Neural progenitor cell (in vitro differentiated cells): ENCODE data around the gene TM2D3. TPM values are rescaled to one million over a fixed set of nuclear protein-coding genes. Genes with fewer than 3 reads are reported as not detected.

ENCODE experiments used
- DNase-seq: peaks from one replicate; pipeline ENCODE4 v3.0.0-alpha.2; 2016; ENCODE audit warnings: low spot score
- H2AFZ ChIP-seq: fragments of 200-600 bp; sonication (generic); replicated peaks from 2 replicates; pipeline ENCODE4 v1.6.1; 2016; ENCODE audit warnings: antibody characterized with exemption
- H3F3A ChIP-seq: fragments of 200-600 bp; sonication (generic); 2 replicates; pipeline ENCODE4 v1.6.1; 2016; ENCODE audit warnings: antibody characterized with exemption, low read depth
- H3K27ac ChIP-seq: fragments of 200-600 bp; sonication (generic); 2 replicates; pipeline ENCODE4 v1.5.1; 2016; ENCODE audit warnings: mild to moderate bottlenecking
- H3K27me3 ChIP-seq: fragments of 200-600 bp; sonication (generic); 2 replicates; pipeline ENCODE4 v1.6.1; 2016; ENCODE audit warnings: mild to moderate bottlenecking, moderate library complexity
- H3K36me3 ChIP-seq: fragments of 200-600 bp; sonication (generic); 2 replicates; pipeline ENCODE4 v1.5.1; 2016
- H3K4me1 ChIP-seq: fragments of 200-600 bp; sonication (generic); 2 replicates; pipeline ENCODE4 v1.6.1; 2016; ENCODE audit warnings: mixed run types
- H3K4me2 ChIP-seq: fragments of 200-600 bp; sonication (generic); 2 replicates; pipeline ENCODE4 v1.6.1; 2016
- H3K4me3 ChIP-seq: fragments of 200-600 bp; sonication (generic); 2 replicates; pipeline ENCODE4 v1.5.1; 2016
- H3K79me2 ChIP-seq: fragments of 200-600 bp; sonication (generic); 2 replicates; pipeline ENCODE4 v1.6.1; 2016; ENCODE audit warnings: low read depth
- H3K9ac ChIP-seq: fragments of 200-600 bp; sonication (generic); 2 replicates; pipeline ENCODE4 v1.6.1; 2016
- H3K9me3 ChIP-seq: fragments of 200-600 bp; sonication (generic); 2 replicates; pipeline ENCODE4 v1.5.1; 2016; ENCODE audit warnings: low read depth
- H4K20me1 ChIP-seq: fragments of 200-600 bp; sonication (generic); 2 replicates; pipeline ENCODE4 v1.6.1; 2016; ENCODE audit warnings: low read depth
- H3K27ac Mint-ChIP-seq: 3 replicates; pipeline ENCODE4 v1.8.0; 2021; ENCODE audit warnings: mixed read lengths
- H3K27me3 Mint-ChIP-seq: 2 replicates; pipeline ENCODE4 v1.8.0; 2022; ENCODE audit warnings: low read depth, mild to moderate bottlenecking, inconsistent platforms, moderate library complexity, mixed read lengths; ENCODE audit not compliant: insufficient read depth
- H3K36me3 Mint-ChIP-seq: 3 replicates; pipeline ENCODE4 v1.8.0; 2021; ENCODE audit warnings: mixed read lengths
- H3K4me1 Mint-ChIP-seq: 3 replicates; pipeline ENCODE4 v1.8.0; 2021; ENCODE audit warnings: mixed read lengths
- H3K4me3 Mint-ChIP-seq: 3 replicates; pipeline ENCODE4 v1.8.0; 2021; ENCODE audit warnings: mild to moderate bottlenecking, moderate library complexity, mixed read lengths
- H3K9me3 Mint-ChIP-seq: 3 replicates; pipeline ENCODE4 v1.8.0; 2020; ENCODE audit warnings: mixed read lengths
- EZH2 ChIP-seq: fragments of 200-600 bp; sonication (generic); IDR thresholded peaks from 2 replicates; pipeline ENCODE4 v1.6.1; 2017; ENCODE audit warnings: antibody characterized with exemption, mild to moderate bottlenecking, moderate library complexity
- EZH2phosphoT487 ChIP-seq: fragments of 200-600 bp; sonication (generic); IDR thresholded peaks from 2 replicates; pipeline ENCODE4 v1.6.1; 2017; ENCODE audit warnings: antibody characterized with exemption
- total RNA-seq: library from RNA; depleted of rRNA; stranded (reverse); fragments of >200 nt; gene quantifications from 2 replicates; pipeline ENCODE4 v1.2.3, GENCODE V29; 2015; ENCODE audit warnings: low replicate concordance
- TF ChIP-seq, protein P1 (sequence below): fragments of 200-600 bp; sonication (generic); IDR thresholded peaks from 2 replicates; pipeline ENCODE4 v1.5.1; 2017; ENCODE audit warnings: antibody characterized with exemption, mild to moderate bottlenecking

The TM2D3 gene
- total RNA-seq, 1 donor from 2014 or later, result 58.4 TPM

DNA sequence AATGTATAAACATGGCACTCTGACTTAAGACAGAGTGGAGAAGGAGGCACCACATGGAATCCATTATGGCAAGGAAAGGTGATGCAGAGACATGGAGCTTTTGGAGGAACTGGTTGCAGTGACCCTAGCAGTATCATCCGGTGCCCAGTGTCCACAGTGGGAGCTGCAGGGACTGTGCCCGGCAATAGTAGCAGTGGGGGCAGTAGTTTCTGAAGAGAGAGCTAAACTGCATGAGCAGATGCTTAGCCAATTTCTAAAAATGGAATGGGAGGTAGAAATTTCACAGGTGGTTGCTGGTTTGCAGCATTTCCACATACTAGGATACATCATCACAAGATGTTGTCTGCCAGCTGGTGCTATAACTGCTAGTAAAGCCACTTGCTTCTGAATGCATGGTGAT is 7.8 kb upstream of the TM2D3 start:
- Histone ChIP-seq H3K79me2 (no peaks in the 10 kb centered on the region), H3K9ac (no peak overlapping the region), H3K27ac (no peak overlapping the region), H3K4me2 (no peak overlapping the region), H3K4me1 (no peaks in the 10 kb centered on the region), H3K27me3 (no peaks in the 10 kb centered on the region), H3F3A (no peaks in the 10 kb centered on the region), H4K20me1 (no peaks in the 10 kb centered on the region), H2AFZ (no peak overlapping the region), H3K9me3 (no peaks in the 10 kb centered on the region), H3K4me3 (no peak overlapping the region), H3K36me3 (no peaks in the 10 kb centered on the region)
- TF ChIP-seq EZH2phosphoT487, result no peak
- TF ChIP-seq EZH2, result no peak
- TF ChIP-seq, protein P1, sequence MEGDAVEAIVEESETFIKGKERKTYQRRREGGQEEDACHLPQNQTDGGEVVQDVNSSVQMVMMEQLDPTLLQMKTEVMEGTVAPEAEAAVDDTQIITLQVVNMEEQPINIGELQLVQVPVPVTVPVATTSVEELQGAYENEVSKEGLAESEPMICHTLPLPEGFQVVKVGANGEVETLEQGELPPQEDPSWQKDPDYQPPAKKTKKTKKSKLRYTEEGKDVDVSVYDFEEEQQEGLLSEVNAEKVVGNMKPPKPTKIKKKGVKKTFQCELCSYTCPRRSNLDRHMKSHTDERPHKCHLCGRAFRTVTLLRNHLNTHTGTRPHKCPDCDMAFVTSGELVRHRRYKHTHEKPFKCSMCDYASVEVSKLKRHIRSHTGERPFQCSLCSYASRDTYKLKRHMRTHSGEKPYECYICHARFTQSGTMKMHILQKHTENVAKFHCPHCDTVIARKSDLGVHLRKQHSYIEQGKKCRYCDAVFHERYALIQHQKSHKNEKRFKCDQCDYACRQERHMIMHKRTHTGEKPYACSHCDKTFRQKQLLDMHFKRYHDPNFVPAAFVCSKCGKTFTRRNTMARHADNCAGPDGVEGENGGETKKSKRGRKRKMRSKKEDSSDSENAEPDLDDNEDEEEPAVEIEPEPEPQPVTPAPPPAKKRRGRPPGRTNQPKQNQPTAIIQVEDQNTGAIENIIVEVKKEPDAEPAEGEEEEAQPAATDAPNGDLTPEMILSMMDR, result no peak
- Mint-ChIP-seq H3K27me3 (no peaks in the 10 kb centered on the region), H3K4me3 (no peak overlapping the region), H3K9me3 (no peaks in the 10 kb centered on the region), H3K27ac (no peak overlapping the region), H3K4me1 (no peaks in the 10 kb centered on the region), H3K36me3 (no peaks in the 10 kb centered on the region)
- no peak for DNase-seq

DNA sequence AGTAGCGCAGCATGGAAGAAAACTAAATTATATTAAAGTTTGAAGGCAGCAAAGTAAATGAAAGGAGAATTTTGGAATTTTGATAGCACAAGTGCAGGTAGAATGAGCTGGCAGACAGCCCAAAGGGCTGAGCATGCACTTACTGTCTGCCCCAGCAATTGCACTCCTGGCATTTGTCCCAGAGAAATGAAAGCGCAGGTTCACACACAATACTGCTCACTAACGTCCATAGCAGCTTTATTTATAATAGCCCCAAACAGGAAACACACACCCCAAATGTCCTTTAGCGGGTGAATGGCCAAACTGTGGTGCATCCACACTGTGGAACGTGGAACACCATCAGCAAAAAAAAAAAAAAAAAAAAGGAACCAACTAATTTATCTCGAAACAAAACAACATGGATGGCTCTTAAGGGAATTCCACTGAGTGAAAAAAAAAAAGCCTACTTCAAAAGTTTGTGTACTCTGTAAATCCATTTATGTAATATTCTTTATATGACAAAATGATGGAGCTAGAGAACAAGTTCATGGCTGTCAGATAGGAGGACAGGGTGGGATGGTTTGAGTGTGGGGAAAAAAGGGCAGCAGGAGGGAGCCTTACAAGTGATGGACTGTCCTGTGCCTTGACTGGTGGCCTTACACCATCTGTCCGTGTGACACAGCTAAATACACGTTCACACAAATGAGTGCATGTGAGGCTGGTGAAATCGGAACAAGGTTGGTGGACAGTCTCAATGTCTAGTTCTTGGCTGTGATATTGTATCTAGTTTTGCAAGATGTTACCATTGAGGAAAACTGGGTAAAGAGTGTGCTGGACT is 6.0 kb upstream of the TM2D3 start:
- H3K4me1 ChIP-seq, result no peaks in the 10 kb centered on the region
- DNase-seq, result no peak
- Mint-ChIP-seq H3K4me1 (peaks cover 2% of the 10 kb centered on the region), H3K27me3 (no peaks in the 10 kb centered on the region), H3K27ac (no peak overlapping the region), H3K9me3 (no peaks in the 10 kb centered on the region), H3K36me3 (no peaks in the 10 kb centered on the region), H3K4me3 (no peak overlapping the region)
- no peak overlapping the region for H3K4me3 ChIP-seq
- no peak overlapping the region for H3K4me2 ChIP-seq
- H3F3A ChIP-seq, result peaks cover 3% of the 10 kb centered on the region
- H3K27ac ChIP-seq, result no peak overlapping the region
- no peaks in the 10 kb centered on the region for H3K79me2 ChIP-seq
- no peaks in the 10 kb centered on the region for H4K20me1 ChIP-seq
- H3K36me3 ChIP-seq, result no peaks in the 10 kb centered on the region
- no peak for TF ChIP-seq EZH2
- TF ChIP-seq, protein P1, result no peak
- TF ChIP-seq EZH2phosphoT487, result no peak
- no peaks in the 10 kb centered on the region for H3K27me3 ChIP-seq
- no peaks in the 10 kb centered on the region for H3K9me3 ChIP-seq
- no peak overlapping the region for H3K9ac ChIP-seq
- H2AFZ ChIP-seq, result no peak overlapping the region

DNA sequence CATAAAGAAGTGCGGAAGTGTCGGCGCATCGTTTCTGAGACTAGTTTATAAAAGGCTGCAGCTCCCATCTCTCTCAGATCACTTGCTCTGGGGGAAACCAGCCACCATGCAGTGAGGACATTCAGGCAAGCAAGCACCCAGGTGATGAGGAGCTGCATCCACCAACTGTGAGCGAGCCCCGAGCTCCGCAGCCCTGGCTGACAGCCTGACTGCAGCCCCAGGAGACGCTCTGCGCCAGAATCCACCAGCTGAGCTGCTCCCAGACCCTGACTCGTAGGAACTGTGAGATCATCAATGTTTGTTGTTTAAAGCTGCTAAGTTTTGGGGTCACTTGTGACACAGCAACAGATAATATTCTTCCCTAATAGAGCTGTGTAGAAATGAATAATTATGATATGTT is 5.0 kb upstream of the TM2D3 start:
- H3K27ac ChIP-seq, result no peak overlapping the region
- no peaks in the 10 kb centered on the region for H3K79me2 ChIP-seq
- Mint-ChIP-seq H3K27me3 (no peaks in the 10 kb centered on the region), H3K36me3 (no peaks in the 10 kb centered on the region), H3K9me3 (no peaks in the 10 kb centered on the region), H3K4me3 (no peak overlapping the region), H3K27ac (no peak overlapping the region), H3K4me1 (peaks cover 2% of the 10 kb centered on the region)
- no peak overlapping the region for H2AFZ ChIP-seq
- no peak for TF ChIP-seq EZH2
- TF ChIP-seq EZH2phosphoT487, result no peak
- TF ChIP-seq, protein P1, result no peak
- H3K27me3 ChIP-seq, result no peaks in the 10 kb centered on the region
- no peak overlapping the region for H3K4me2 ChIP-seq
- H3K4me1 ChIP-seq, result no peaks in the 10 kb centered on the region
- H3K4me3 ChIP-seq, result no peak overlapping the region
- H3K9ac ChIP-seq, result no peak overlapping the region
- DNase-seq, result no peak
- H3F3A ChIP-seq, result peaks cover 3% of the 10 kb centered on the region
- H3K9me3 ChIP-seq, result no peaks in the 10 kb centered on the region
- H4K20me1 ChIP-seq, result no peaks in the 10 kb centered on the region
- H3K36me3 ChIP-seq, result no peaks in the 10 kb centered on the region
